ENCODE data around the gene ABHD1.
A peak's percentile ranks its signal among the peaks of the same experiment; 100 is the strongest.
"Not testable (repeated sequence)": the region's sequence is repeated elsewhere in the genome, so short reads cannot be mapped to it uniquely, and the experiment has no call there.

The ABHD1 gene

DNA sequence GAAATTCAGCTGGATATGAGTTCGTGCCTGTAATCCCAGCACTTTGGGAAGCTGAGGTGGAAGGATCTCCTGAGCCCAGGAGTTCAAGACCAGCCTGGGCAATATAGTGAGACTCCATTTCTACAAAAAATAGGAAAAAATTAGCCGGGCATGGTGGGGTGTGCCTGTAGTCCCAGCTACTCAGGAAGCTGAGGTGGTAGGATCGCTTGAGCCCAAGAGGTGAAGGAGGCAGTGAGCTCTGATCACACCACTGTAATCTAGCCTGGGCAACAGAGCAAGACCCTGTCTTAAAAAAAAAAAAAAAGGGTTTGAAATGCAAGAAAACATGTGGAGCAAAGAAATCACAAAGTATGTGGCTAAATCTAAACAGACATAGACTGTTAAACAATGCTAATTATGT lies 14.5 kb upstream of the ABHD1 start:
- H3K4me3 ChIP-seq (ENCODE audit: low read depth, low read length): no peak overlapping the region

DNA sequence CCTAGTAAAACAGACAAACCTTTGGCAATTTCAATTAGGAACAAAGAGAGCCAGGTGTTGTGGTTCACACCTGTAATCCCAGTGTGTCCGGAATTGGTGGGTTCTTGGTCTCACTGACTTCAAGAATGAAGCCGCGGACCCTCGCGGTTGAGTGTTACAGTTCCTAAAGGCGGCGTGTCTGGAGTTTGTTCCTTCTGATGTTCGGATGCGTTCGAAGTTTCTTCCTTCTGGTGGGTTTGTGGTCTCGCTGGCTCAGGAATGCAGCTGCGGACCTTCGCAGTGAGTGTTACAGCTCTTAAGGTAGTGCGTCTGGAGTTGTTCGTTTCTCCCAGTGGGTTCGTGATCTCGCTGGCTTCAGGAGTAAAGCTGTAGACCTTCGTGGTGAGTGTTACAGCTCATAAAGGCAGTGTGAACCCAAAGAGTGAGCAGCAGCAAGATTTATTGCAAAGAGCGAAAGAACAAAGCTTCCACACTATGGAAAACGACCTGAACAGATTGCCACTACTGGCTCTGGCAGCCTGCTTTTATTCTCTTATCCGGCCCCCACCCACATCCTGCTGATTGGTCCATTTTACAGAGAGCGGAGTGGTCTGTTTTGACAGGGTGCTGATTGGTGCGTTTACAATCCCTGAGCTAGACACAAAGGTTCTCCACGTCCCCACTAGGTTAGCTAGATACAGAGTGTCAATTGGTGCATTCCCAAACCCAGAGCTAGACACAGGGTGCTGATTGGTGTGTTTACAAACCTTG lies 12.8 kb upstream of the ABHD1 start:
- not testable (repeated sequence) for H3K4me3 ChIP-seq (ENCODE audit: low read depth, low read length)

- H3K4me3 ChIP-seq (ENCODE audit: low read depth, low read length): not testable (repeated sequence)
Measured at GRCh38 chr2:27111392-27112078, 12.1 kb upstream of the ABHD1 start.

GRCh38 chr2:27115519-27115918 lies 8.1 kb upstream of the ABHD1 start:
- H3K4me3 ChIP-seq (ENCODE audit: low read depth, low read length): no peak overlapping the region

DNA sequence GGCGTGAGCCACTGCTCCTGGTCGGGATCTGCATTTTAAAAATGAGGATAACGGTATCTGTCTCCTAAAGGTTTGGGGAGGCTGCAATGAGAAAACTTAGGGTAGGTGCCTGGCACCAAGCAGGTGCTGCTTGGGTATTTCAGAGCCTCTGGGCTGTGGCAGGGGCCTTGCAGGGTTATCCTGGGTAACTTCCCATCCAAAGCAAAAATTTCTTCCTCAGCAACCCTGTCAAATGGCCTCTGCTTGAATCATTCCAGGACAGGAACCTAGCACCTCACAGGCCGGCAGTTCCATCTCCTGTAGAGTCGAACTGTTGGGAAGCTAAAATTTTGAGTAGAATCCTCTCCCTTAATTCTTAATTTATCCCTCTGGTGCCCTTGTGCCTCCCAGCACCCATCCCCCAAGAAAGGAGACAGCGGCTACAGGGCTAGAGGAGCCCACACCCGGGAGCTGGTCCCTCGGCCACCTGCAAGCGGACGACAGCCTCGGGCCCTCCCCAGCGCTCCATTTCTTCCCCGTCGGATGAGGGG lies 5.6 kb upstream of the ABHD1 start:
- no peak overlapping the region for H3K4me3 ChIP-seq (ENCODE audit: low read depth, low read length)

- peak within 1 kb of the TSS; percentile 35 for H3K4me3 ChIP-seq (ENCODE audit: low read depth, low read length)
Measured at GRCh38 chr2:27118525-27119329, 4.9 kb upstream of the ABHD1 start, which contains the start of gene CGREF1. CGREF1 (minus strand) TSS chr2:27119128; CDS start chr2:27104366, 14,762 bp downstream.

- H3K4me3 ChIP-seq (ENCODE audit: low read depth, low read length): peak overlapping the region; percentile 30
Measured at GRCh38 chr2:27119330-27119670, 4.3 kb upstream of the ABHD1 start.

- no peak overlapping the region for H3K4me3 ChIP-seq (ENCODE audit: low read depth, low read length)
Measured at GRCh38 chr2:27121906-27122305, 1.7 kb upstream of the ABHD1 start.

- H3K4me3 ChIP-seq (ENCODE audit: low read depth, low read length): no peak overlapping the region
Measured at GRCh38 chr2:27122791-27123190, 824 bp upstream of the ABHD1 start.

- no peak overlapping the region for H3K4me3 ChIP-seq (ENCODE audit: low read depth, low read length)
Measured at GRCh38 chr2:27125104-27125503, 1.5 kb downstream of the ABHD1 start.

DNA sequence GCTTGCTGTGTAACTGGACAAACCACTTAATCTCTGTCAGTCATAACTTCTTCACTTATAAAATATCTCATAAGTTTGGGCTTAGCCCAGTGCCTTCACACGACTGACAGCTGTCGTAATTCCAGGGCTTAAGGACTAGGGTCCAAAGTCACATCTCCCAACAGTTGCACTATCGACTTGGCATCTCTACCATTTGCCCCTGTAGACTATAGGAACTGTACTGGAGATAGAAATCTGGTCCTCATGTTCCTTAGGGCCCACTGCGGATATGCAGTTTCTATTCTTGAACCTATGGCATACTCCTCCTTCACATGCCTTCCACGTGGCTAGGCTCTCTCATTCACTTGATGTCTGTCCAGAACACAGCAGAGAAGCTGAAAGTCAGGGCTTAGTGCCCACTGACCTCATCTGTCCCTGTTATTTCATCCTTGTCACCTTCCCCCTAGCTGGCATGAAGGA lies 2.7 kb downstream of the ABHD1 start:
- H3K4me3 ChIP-seq (ENCODE audit: low read depth, low read length): no peak overlapping the region

DNA sequence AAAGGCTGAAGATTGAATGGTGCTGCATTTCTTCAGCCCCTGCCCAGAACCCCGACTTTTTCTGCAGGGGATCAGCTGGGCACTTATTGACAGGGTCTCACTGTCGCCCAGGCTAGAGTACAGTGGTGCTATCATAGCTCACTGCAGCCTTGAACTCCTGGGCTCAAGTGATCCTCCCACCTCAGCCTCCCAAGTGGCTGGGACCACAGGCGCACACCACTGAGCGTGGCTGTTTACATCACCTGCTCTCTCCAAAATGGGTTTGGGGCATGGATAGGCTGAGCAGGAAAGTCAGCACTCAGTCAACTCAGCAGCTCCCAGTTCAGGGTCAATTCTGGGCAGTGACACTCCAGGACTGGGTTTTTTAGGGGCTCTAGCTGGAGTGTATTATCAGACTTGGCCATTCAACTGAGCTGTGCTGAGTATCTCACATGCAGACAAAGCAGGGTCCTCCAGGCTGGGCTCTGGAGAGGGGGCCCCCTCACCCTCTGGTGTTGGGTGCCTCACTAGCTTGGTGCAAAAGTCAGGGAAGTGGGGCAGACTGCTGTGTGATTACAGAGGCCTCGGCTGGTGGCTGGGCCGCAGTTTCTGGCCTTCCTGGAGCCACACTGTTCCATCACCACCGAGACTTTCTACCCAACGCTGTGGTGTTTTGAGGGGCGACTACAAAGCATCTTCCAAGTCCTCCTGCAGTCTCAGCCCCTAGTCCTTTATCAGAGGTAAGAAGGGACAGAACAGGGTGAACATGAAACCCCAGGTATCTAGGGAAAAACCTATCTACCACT lies 4.5 kb downstream of the ABHD1 start:
- H3K4me3 ChIP-seq (ENCODE audit: low read depth, low read length): no peak overlapping the region

- H3K4me3 ChIP-seq (ENCODE audit: low read depth, low read length): no peak overlapping the region
Measured at GRCh38 chr2:27128668-27129571, 5.3 kb downstream of the ABHD1 start.

DNA sequence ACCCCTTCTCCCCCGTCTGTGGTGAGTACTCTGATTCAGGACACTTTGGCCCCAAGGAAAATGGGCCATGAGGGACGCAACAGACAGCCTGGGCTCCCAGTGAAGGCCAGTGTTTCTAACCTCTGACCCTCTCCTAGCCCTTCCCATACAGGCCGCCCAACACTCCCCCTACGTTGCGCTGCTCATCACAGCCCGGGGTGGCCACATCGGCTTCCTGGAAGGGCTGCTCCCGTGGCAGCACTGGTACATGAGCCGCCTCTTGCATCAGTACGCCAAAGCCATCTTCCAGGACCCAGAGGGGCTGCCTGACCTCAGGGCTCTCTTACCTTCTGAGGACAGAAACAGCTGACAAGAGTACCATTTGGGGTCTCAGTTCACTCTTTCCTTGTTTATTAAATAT lies 6.8 kb downstream of the ABHD1 start:
- no peak overlapping the region for H3K4me3 ChIP-seq (ENCODE audit: low read depth, low read length)

- H3K4me3 ChIP-seq (ENCODE audit: low read depth, low read length): no peak overlapping the region
Measured at GRCh38 chr2:27131429-27131828, 7.8 kb downstream of the ABHD1 start.

GRCh38 chr2:27133195-27133875 lies 9.7 kb downstream of the ABHD1 start:
- H3K4me3 ChIP-seq (ENCODE audit: low read depth, low read length): peak overlapping the region; percentile 88

- H3K4me3 ChIP-seq (ENCODE audit: low read depth, low read length): peak within 1 kb of the TSS; percentile 88
Measured at GRCh38 chr2:27133905-27134780, 10.5 kb downstream of the ABHD1 start, which contains the start of gene PREB. PREB (minus strand) TSS chr2:27134636; CDS start chr2:27134421, 215 bp downstream.
